GM23338 (cell line): ENCODE data around the gene SCO2.

Experiments
- CREB1 ChIP-seq: fragments of 250-450 bp; sonication (Bioruptor Pico); IDR thresholded peaks from 2 replicates; pipeline ENCODE4 v1.5.0; 2020; ENCODE audit warnings: low read depth, mild to moderate bottlenecking, moderate library complexity
- CTCF ChIP-seq, 2 experiments: fragments of 200-600 bp in 1 of 2; sonication (generic) in 1 of 2; conservative IDR thresholded peaks; 2 replicates each; pipeline versions ENCODE4 v1.5.1 to v1.6.1; 2016 to 2017; ENCODE audit warnings: antibody characterized with exemption in 2 of 2, low read depth in 2 of 2, mild to moderate bottlenecking in 2 of 2, moderate library complexity in 1 of 2
- EZH2phosphoT487 ChIP-seq: fragments of 200-600 bp; sonication (generic); IDR thresholded peaks from one replicate; pipeline ENCODE4 v1.8.1; 2018; ENCODE audit warnings: antibody characterized with exemption; ENCODE audit not compliant: unreplicated experiment

- TF ChIP-seq CTCF (conservative IDR thresholded peaks at IDR 0.05; ENCODE audit: low read depth in 2 of 2) (no peak), EZH2phosphoT487 (no peak), CREB1 (CRISPR knock-in tag) (no peak)
Observed at GRCh38 chr22:50528682-50529415, 3.5 kb upstream of the SCO2 start.
